IMR-90 (cell line): ENCODE data around the gene KCNQ1. TPM values are rescaled to one million over a fixed set of nuclear protein-coding genes. Genes with fewer than 3 reads are reported as not detected.
A peak's percentile ranks its signal among the peaks of the same experiment; 100 is the strongest.

ENCODE experiments used
- ATAC-seq: fragments of 200-7000 bp; cut with Tn5 transposase; 2 replicates; pipeline ENCODE4 v1.9.1; 2020; ENCODE audit warnings: low read depth, mild to moderate bottlenecking, moderate library complexity
- BruUV-seq: library from RNA; stranded (reverse); fragments of 400-500 nt; replicated peaks from 2 replicates; lab custom pipeline; 2021; lab: Mats Ljungman, UMichigan
- CTCF ChIA-PET: fragments of 300-600 bp; formaldehyde crosslinking; extraction: SDS; loops from one replicate; lab custom pipeline; 2021; ENCODE audit warnings: antibody characterized with exemption; lab: Yijun Ruan, JAX
- POLR2A ChIA-PET: fragments of 300-600 bp; sonication (Branson Sonifier 250); formaldehyde crosslinking; loops from one replicate; lab custom pipeline; 2022; ENCODE audit warnings: antibody characterized with exemption; ENCODE audit not compliant: unreplicated experiment; lab: Charles Lee
- DNase-seq: peaks from one replicate; pipeline ENCODE4 v3.0.0; 2013
- H2AFZ ChIP-seq: replicated peaks from 2 replicates; pipeline ENCODE3; 2013; ENCODE audit warnings: low read length, mild to moderate bottlenecking; ENCODE audit not compliant: poor library complexity
- H2AK5ac ChIP-seq: 2 replicates; pipeline ENCODE4 v1.6.1; 2013; ENCODE audit warnings: low read depth, low read length, inconsistent platforms
- H2AK9ac ChIP-seq: replicated peaks from 2 replicates; pipeline ENCODE3; 2013; ENCODE audit warnings: mild to moderate bottlenecking, low read depth, low read length, moderate library complexity; ENCODE audit not compliant: poor library complexity
- H2BK120ac ChIP-seq: 2 replicates; pipeline ENCODE4 v1.6.1; 2013; ENCODE audit warnings: low read depth, low read length, inconsistent platforms
- H2BK15ac ChIP-seq: 3 replicates; pipeline ENCODE4 v1.6.1; 2013; ENCODE audit warnings: low read depth, low read length, inconsistent platforms
- H2BK20ac ChIP-seq: 2 replicates; pipeline ENCODE4 v1.6.1; 2013; ENCODE audit warnings: low read depth, mild to moderate bottlenecking, inconsistent platforms, low read length, moderate library complexity
- H2BK5ac ChIP-seq: 2 replicates; pipeline ENCODE4 v1.6.1; 2013; ENCODE audit warnings: mild to moderate bottlenecking, low read depth, low read length, inconsistent platforms; ENCODE audit not compliant: poor library complexity, severe bottlenecking
- H3K14ac ChIP-seq: replicated peaks from 2 replicates; pipeline ENCODE4 v1.6.1; 2013; ENCODE audit warnings: low read depth, low read length, inconsistent platforms
- H3K18ac ChIP-seq: 2 replicates; pipeline ENCODE4 v1.6.1; 2013; ENCODE audit warnings: low read depth, low read length, control low read depth
- H3K23ac ChIP-seq: 2 replicates; pipeline ENCODE4 v1.6.1; 2013; ENCODE audit warnings: low read depth, low read length, inconsistent platforms
- H3K27ac ChIP-seq: 2 replicates; pipeline ENCODE4 v1.5.1; 2013; ENCODE audit warnings: mild to moderate bottlenecking, control low read depth, low read length; ENCODE audit not compliant: insufficient read depth
- H3K27me3 ChIP-seq: 2 replicates; pipeline ENCODE4 v1.6.1; 2013; ENCODE audit warnings: low read length; ENCODE audit not compliant: control insufficient read depth, insufficient read depth
- H3K36me3 ChIP-seq: 2 replicates; pipeline ENCODE4 v1.6.1; 2013; ENCODE audit warnings: low read length, mixed read lengths; ENCODE audit not compliant: control insufficient read depth, insufficient read depth
- H3K4ac ChIP-seq: 2 replicates; pipeline ENCODE4 v1.6.1; 2013; ENCODE audit warnings: low read depth, low read length, inconsistent platforms
- H3K4me1 ChIP-seq: 2 replicates; pipeline ENCODE4 v1.6.1; 2013; ENCODE audit warnings: low read length, mixed read lengths; ENCODE audit not compliant: control insufficient read depth, insufficient read depth
- H3K4me2 ChIP-seq: 2 replicates; pipeline ENCODE4 v1.6.1; 2013; ENCODE audit warnings: low read depth, mild to moderate bottlenecking, control low read depth, low read length, moderate library complexity
- H3K4me3 ChIP-seq: 2 replicates; pipeline ENCODE4 v1.5.1; 2013; ENCODE audit warnings: low read depth, mild to moderate bottlenecking, control low read depth, low read length, moderate library complexity; ENCODE audit not compliant: insufficient read depth
- H3K56ac ChIP-seq: 2 replicates; pipeline ENCODE4 v1.6.1; 2013; ENCODE audit warnings: low read length, inconsistent platforms; ENCODE audit not compliant: insufficient read depth; ENCODE audit errors: extremely low read depth
- H3K79me1 ChIP-seq, 2 experiments: 2 replicates each; pipeline ENCODE4 v1.6.1; 2013; ENCODE audit warnings: low read length in 2 of 2, inconsistent platforms in 1 of 2, low read depth in 1 of 2
- H3K9ac ChIP-seq: 2 replicates; pipeline ENCODE4 v1.6.1; 2013; ENCODE audit warnings: low read depth, low read length, control low read depth
- H3K9me1 ChIP-seq: 2 replicates; pipeline ENCODE4 v1.6.1; 2013; ENCODE audit warnings: low read length, inconsistent platforms; ENCODE audit not compliant: insufficient read depth
- H3K9me3 ChIP-seq: 2 replicates; pipeline ENCODE4 v1.6.1; 2013; ENCODE audit warnings: low read length; ENCODE audit not compliant: control insufficient read depth, insufficient read depth
- H4K20me1 ChIP-seq: 2 replicates; pipeline ENCODE4 v1.6.1; 2013; ENCODE audit warnings: low read length, inconsistent platforms; ENCODE audit not compliant: insufficient read depth
- H4K5ac ChIP-seq: 2 replicates; pipeline ENCODE4 v1.6.1; 2013; ENCODE audit warnings: mild to moderate bottlenecking, low read depth, low read length, control low read depth
- H4K8ac ChIP-seq, 2 experiments: 2 replicates each; pipeline ENCODE4 v1.6.1; 2013; ENCODE audit warnings: low read depth in 2 of 2, low read length in 2 of 2, control low read depth in 1 of 2, inconsistent platforms in 1 of 2
- H4K91ac ChIP-seq: 2 replicates; pipeline ENCODE4 v1.6.1; 2013; ENCODE audit warnings: low read depth, low read length, inconsistent platforms; ENCODE audit not compliant: insufficient read depth
- NFE2L2 ChIP-seq: fragments of 150-350 bp; IDR thresholded peaks from 2 replicates; pipeline ENCODE4 v1.6.1; 2016; ENCODE audit warnings: low read depth, mild to moderate bottlenecking, low read length
- RCOR1 ChIP-seq: IDR thresholded peaks from 2 replicates; pipeline ENCODE4 v1.6.1; 2012; ENCODE audit warnings: mild to moderate bottlenecking, low read length, improper control_type of control experiment; ENCODE audit not compliant: insufficient replicate concordance
- WGBS, 2 experiments: methylation state at CpG; one replicate each; pipeline versions ENCODE4 v1.1.5 to v1.1.7; 2013; ENCODE audit warnings: missing lambda C conversion rate in 2 of 2; ENCODE audit not compliant: insufficient read length in 1 of 2; ENCODE audit errors: extremely low coverage in 2 of 2; 5-methylcytosine and 5-hydroxymethylcytosine counted together
- dilution Hi-C: fragments of 300-500 bp; cut with HindIII; formaldehyde crosslinking; loops from one replicate; pipeline ENCODE4 v1.14.3; 2018; ENCODE audit warnings: low sequenced_read_pairs; ENCODE audit not compliant: unreplicated experiment
- in situ Hi-C: fragments of 300-500 bp; cut with MboI; formaldehyde crosslinking; loops from 3 replicates; pipeline ENCODE4 v1.14.3; 2019; ENCODE audit warnings: low sequenced_read_pairs, inconsistent platforms, mixed read lengths
- intact Hi-C: fragments of 100-400 bp; cut with micrococcal nuclease; formaldehyde crosslinking; loops from 2 replicates; pipeline ENCODE4 v1.10.0; 2022
- polyA plus RNA-seq, 3 experiments: library from polyadenylated mRNA; depleted of rRNA; stranded (reverse); fragments of >200 nt; gene quantifications; 2 replicates each; pipeline ENCODE4 v1.2.3, GENCODE V29; 2012; ENCODE audit warnings: low replicate concordance in 1 of 3
- total RNA-seq: library from RNA; depleted of rRNA; stranded (reverse); fragments of >200 nt; gene quantifications from 2 replicates; pipeline ENCODE4 v1.2.3, GENCODE V29; 2012

The KCNQ1 gene
- total and polyA plus RNA-seq, 2 of the 4 experiments (the other 2 are of a cell fraction), result 0.07 TPM; not detected in 1

- no peak overlapping the region for H3K23ac ChIP-seq
- no peaks in the 10 kb centered on the region for H3K36me3 ChIP-seq
- 74% methylated on average over 2 of the region's 8 CpGs; no CpG with 5 or more reads in 1 of the 2 experiments for WGBS, 2 experiments
- H4K5ac ChIP-seq, result no peak overlapping the region
- TF ChIP-seq RCOR1, result no peak
- 0 out of 2 replicates have a peak, but pooled peaks have one; percentile 18 for TF ChIP-seq NFE2L2
- no peak overlapping the region for H3K4ac ChIP-seq
- H3K27ac ChIP-seq, result no peak overlapping the region
- POLR2A ChIA-PET, result no interaction called here
- in situ Hi-C loops, result no loop called here
- H4K91ac ChIP-seq, result no peak overlapping the region
- peaks cover 8% of the 10 kb centered on the region for H3K27me3 ChIP-seq
- H3K79me1 ChIP-seq, result no peaks in the 10 kb centered on the region
- H2AK9ac ChIP-seq, result no peak overlapping the region
- no peak overlapping the region for H3K4me3 ChIP-seq
- H4K20me1 ChIP-seq, result no peaks in the 10 kb centered on the region
- H3K4me2 ChIP-seq, result no peak overlapping the region
- H3K14ac ChIP-seq, result no peak overlapping the region
- no peak overlapping the region for H2AFZ ChIP-seq
- BruUV-seq, result no TSS peak
- peaks cover 8% of the 10 kb centered on the region for H3K9me3 ChIP-seq
- CTCF ChIA-PET, result no interaction called here
- H3K9ac ChIP-seq, result no peak overlapping the region
- no peaks in the 10 kb centered on the region for H3K4me1 ChIP-seq
- ATAC-seq (no peak), DNase-seq (no peak)
- no peak overlapping the region for H2BK15ac ChIP-seq
- no peak overlapping the region for H2BK20ac ChIP-seq
- H2BK5ac ChIP-seq, result no peak overlapping the region
- no peak overlapping the region for H4K8ac ChIP-seq
- no peak overlapping the region for H2AK5ac ChIP-seq
- no peak overlapping the region for H3K18ac ChIP-seq
- no peaks in the 10 kb centered on the region for H3K9me1 ChIP-seq
- intact Hi-C loops, result no loop called here
- no peak overlapping the region for H3K56ac ChIP-seq
- dilution Hi-C loops, result no loop called here
- no peak overlapping the region for H2BK120ac ChIP-seq
Measured at GRCh38 chr11:2599561-2600189, 154.9 kb downstream of the KCNQ1 start.
